NCI-H1048 (cell line): Measurements from ENCODE around the gene SLC29A2.

Experiments used
- DNase-seq: peaks from one replicate; lab custom pipeline; 2025; lab: John Stamatoyannopoulos, UW

SLC29A2 gene

DNA sequence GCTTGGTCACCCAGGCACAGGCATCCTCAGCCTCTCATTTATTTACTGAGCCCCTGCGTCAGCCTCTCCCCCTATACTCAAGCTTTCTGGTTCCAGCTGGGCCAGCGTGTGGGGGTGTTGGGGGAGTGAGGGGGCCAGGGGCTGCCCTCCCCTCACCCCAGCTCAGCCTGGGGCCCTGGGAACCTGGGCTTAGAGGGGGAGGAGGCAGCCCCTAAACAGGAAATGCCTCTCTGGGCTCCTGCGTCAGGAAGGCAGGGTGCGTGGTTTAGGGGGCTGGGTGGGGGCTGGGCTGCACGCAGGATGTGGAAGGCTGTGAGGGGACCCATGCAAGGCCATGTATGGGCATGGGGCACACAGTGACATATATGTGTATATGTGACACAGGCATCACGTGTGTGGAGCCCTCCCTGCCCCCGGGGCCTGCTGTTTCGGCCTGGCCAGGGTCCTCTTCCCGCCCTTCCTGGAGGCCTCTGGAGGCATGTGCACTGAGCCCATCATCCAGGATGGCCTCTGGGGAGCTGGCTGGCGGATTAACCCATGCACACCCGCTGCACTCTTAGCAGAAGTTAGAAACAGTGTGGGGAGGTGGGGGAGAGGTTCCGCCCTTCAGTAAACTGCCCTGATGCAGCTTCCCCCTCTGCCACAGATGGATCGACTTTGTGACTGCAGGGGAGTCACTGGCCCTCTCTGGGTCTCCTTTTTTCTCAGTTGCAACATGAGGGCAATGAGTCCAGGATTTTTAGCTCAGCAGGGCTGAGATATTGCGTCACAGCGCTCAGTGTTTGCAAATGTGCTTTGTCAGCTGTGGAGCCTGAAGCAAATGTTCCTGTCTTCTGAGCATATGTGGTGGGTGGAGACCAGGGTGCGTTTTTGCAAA, 53.6 kb downstream of the SLC29A2 start:
- no peak for DNase-seq

DNA sequence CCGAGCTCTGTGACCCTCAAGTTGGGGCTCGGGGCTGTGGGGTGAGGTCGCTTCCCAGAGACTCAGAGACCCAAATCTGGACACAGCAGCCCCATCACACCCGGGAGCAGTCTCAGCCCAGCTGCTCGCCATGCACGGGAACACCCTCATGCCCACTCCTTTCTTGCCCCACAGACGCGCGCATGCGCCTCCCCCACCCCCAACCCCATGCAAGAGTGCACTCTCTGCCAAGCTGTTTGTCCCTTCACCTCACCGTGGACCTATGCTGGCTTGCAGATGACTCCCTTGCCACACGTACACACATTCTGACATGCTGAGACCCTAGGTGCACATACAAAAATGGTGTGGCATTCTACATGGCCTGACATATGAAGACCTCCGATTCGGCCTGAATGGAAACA, 54.2 kb downstream of the SLC29A2 start:
- DNase-seq, result no peak

GRCh38 chr11:66316849-66317251, 54.7 kb downstream of the SLC29A2 start, which contains the start of gene CD248:
CD248 (minus strand) TSS chr11:66317044; CDS start chr11:66317027, 17 bp downstream.
- DNase-seq, result no peak

DNA sequence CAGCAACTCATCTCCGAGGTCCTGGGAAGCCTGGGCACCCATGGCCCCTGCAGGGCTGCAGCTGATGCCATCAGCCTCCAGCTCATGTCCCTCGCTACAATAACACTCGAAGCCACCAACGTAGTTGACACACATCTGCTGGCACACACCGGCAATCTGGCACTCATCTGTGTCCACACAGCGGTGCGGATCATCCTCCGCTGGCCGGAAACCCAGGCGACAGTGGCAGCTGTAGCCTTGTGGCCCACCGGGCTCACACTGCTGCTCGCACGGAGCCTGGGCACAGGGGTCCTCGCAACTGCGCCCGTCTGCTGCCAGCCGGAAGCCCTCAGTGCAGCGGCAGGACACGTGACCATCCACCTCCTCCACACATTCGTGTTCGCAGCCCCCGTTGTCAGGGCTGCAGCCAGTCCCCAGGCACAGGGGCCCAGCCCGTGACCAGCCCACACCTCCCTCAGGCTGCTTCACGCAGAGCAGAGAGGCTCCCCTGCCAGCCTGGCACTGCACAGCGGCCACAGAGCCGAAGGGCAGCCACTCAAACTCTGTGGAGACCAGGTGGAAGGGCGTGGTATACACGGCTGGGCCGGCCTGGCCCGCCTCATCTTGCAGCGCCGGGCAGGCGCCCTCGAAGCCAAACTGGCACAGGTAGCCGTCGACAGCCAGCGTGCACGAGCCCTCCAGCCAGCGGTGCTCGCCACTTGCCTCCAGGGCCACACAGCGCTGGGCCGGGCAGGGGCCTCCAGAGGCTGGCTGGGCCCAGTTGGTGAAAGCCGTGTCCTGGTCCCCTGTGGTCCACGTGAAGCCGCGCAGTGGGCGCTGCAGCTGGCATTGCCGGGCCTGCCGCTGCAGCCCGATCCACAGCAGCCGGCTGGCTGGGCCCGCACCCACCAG, 55.4 kb downstream of the SLC29A2 start:
- DNase-seq, result no peak

- no peak for DNase-seq
Measured at GRCh38 chr11:66315498-66315885, 56.1 kb downstream of the SLC29A2 start.

GRCh38 chr11:66314561-66315497, 56.7 kb downstream of the SLC29A2 start:
- no peak for DNase-seq

- DNase-seq, result no peak
Measured at GRCh38 chr11:66314186-66314501, 57.4 kb downstream of the SLC29A2 start.

GRCh38 chr11:66313321-66314185, 58.0 kb downstream of the SLC29A2 start:
- no peak for DNase-seq

- peak; percentile 93 for DNase-seq
Measured at GRCh38 chr11:66312549-66313320, 58.8 kb downstream of the SLC29A2 start.
